ENCODE measurements around the gene CXCL1.

- no peak for TF ChIP-seq CTCF (conservative IDR thresholded peaks at IDR 0.05)
- no peak for TF ChIP-seq ZFX (IDR thresholded peaks at IDR 0.05)
Observed at GRCh38 chr4:73895201-73896175, 26.3 kb downstream of the CXCL1 start.

Data from C4-2B (cell line).